Measurements from ENCODE around the gene PTPRU. TPM values are rescaled to one million over a fixed set of nuclear protein-coding genes. Genes with fewer than 3 reads are reported as not detected.
"Not testable (repeated sequence)": the region's sequence is repeated elsewhere in the genome, so short reads cannot be mapped to it uniquely, and the experiment has no call there.

Gene PTPRU
- total RNA-seq, 4 donors from 2014 or later, result 11.4 to 59.4 (median 35.3) TPM

GRCh38 chr1:29310616-29311180 is 74.4 kb downstream of the PTPRU start:
- Histone ChIP-seq H3K4me1 (no peaks in the 10 kb centered on the region), H3K4me3 (no peak overlapping the region), H3K27ac (no peak overlapping the region), H3K36me3 (peaks cover 0 to 6% of the 10 kb centered on the region in 2 donors), H3K9me3 (no peaks in the 10 kb centered on the region), H3K27me3 (no peaks in the 10 kb centered on the region)
- TF ChIP-seq CTCF (IDR thresholded peaks at IDR 0.05 in 4 of 5, conservative IDR thresholded peaks at IDR 0.05 in 1 of 5) (no peak), POLR2A (IDR thresholded peaks at IDR 0.05) (no peak)
- in situ Hi-C loops (cut with MboI; ENCODE audit: low sequenced_read_pairs in 4 of 4) (no loop called here), intact Hi-C loops (cut with DNase I; ENCODE audit: low total_unique reads) (no loop called here)
- no peak for DNase-seq
- no peak for ATAC-seq

- intact Hi-C loops (cut with DNase I; ENCODE audit: low total_unique reads), result no loop called here
- Histone ChIP-seq H3K9me3 (no peaks in the 10 kb centered on the region), H3K4me3 (no peak overlapping the region), H3K36me3 (peaks cover 0 to 9% of the 10 kb centered on the region in 2 donors), H3K4me1 (no peaks in the 10 kb centered on the region), H3K27ac (no peak overlapping the region), H3K27me3 (no peaks in the 10 kb centered on the region)
- TF ChIP-seq CTCF (IDR thresholded peaks at IDR 0.05 in 4 of 5, conservative IDR thresholded peaks at IDR 0.05 in 1 of 5) (no peak), POLR2A (IDR thresholded peaks at IDR 0.05) (no peak)
- in situ Hi-C loops (cut with MboI; ENCODE audit: low sequenced_read_pairs in 4 of 4), result no loop called here
- ATAC-seq (no peak), DNase-seq (no peak)
These were observed 75.2 kb downstream of the PTPRU start for GRCh38 chr1:29311352-29312030.

GRCh38 chr1:29312469-29313461 is 76.4 kb downstream of the PTPRU start:
- no peak overlapping the region for H3K27ac ChIP-seq
- no peak overlapping the region for H3K4me3 ChIP-seq
- no peak for ATAC-seq
- H3K9me3 ChIP-seq, result no peaks in the 10 kb centered on the region
- H3K36me3 ChIP-seq, result peaks cover 0 to 11% of the 10 kb centered on the region in 2 donors
- no peak for DNase-seq
- TF ChIP-seq CTCF (IDR thresholded peaks at IDR 0.05 in 4 of 5, conservative IDR thresholded peaks at IDR 0.05 in 1 of 5), result no peak
- intact Hi-C loops (cut with DNase I; ENCODE audit: low total_unique reads), result no loop called here
- in situ Hi-C loops (cut with MboI; ENCODE audit: low sequenced_read_pairs in 4 of 4), result no loop called here
- no peaks in the 10 kb centered on the region for H3K27me3 ChIP-seq
- no peaks in the 10 kb centered on the region for H3K4me1 ChIP-seq

GRCh38 chr1:29314685-29315084 is 78.4 kb downstream of the PTPRU start:
- H3K9me3 ChIP-seq; ATAC-seq; H3K27ac ChIP-seq; H3K4me1 ChIP-seq; H3K27me3 ChIP-seq; intact Hi-C loops (cut with DNase I; ENCODE audit: low total_unique reads); DNase-seq; H3K4me3 ChIP-seq; in situ Hi-C loops (cut with MboI; ENCODE audit: low sequenced_read_pairs in 4 of 4): not testable (repeated sequence)
- H3K36me3 ChIP-seq, result peaks cover 0 to 12% of the 10 kb centered on the region in 2 donors

- Histone ChIP-seq H3K27ac (no peak overlapping the region), H3K36me3 (peaks cover 0 to 12% of the 10 kb centered on the region in 2 donors), H3K9me3 (no peaks in the 10 kb centered on the region), H3K4me1 (no peaks in the 10 kb centered on the region), H3K4me3 (no peak overlapping the region), H3K27me3 (no peaks in the 10 kb centered on the region)
- DNase-seq (no peak), ATAC-seq (no peak)
- intact Hi-C loops (cut with DNase I; ENCODE audit: low total_unique reads) (no loop called here), in situ Hi-C loops (cut with MboI; ENCODE audit: low sequenced_read_pairs in 4 of 4) (no loop called here)
- no peak for TF ChIP-seq CTCF (IDR thresholded peaks at IDR 0.05 in 4 of 5, conservative IDR thresholded peaks at IDR 0.05 in 1 of 5)
- TF ChIP-seq POLR2A (IDR thresholded peaks at IDR 0.05), result no peak
These were observed 78.9 kb downstream of the PTPRU start for GRCh38 chr1:29315262-29315661.

Data from gastrocnemius medialis (tissue), 4 donors.